Neuronal stem cell (in vitro differentiated cells): ENCODE results near the gene KIF15.

Experiments
- DNase-seq: peaks from one replicate; pipeline ENCODE4 v3.0.0-alpha.2; 2013; ENCODE audit warnings: low spot score
- H2AFZ ChIP-seq: one replicate; pipeline ENCODE4 v1.6.1; 2013; ENCODE audit warnings: mild to moderate bottlenecking, low read length, inconsistent platforms
- H2AK5ac ChIP-seq: 2 replicates; pipeline ENCODE4 v1.6.1; 2013; ENCODE audit warnings: low read depth, mild to moderate bottlenecking, inconsistent platforms, low read length, moderate library complexity, mixed read lengths
- H2BK120ac ChIP-seq: 2 replicates; pipeline ENCODE4 v1.6.1; 2013; ENCODE audit warnings: low read depth, mild to moderate bottlenecking, inconsistent platforms, low read length, moderate library complexity, mixed read lengths
- H2BK12ac ChIP-seq: one replicate; pipeline ENCODE4 v1.6.1; 2013; ENCODE audit warnings: low read length, inconsistent platforms
- H2BK15ac ChIP-seq: 2 replicates; pipeline ENCODE4 v1.6.1; 2013; ENCODE audit warnings: mild to moderate bottlenecking, low read length, inconsistent platforms, mixed read lengths
- H2BK5ac ChIP-seq: one replicate; pipeline ENCODE4 v1.6.1; 2013; ENCODE audit warnings: inconsistent platforms, mild to moderate bottlenecking, low read length, moderate library complexity
- H3K14ac ChIP-seq: one replicate; pipeline ENCODE4 v1.6.1; 2013; ENCODE audit warnings: low read length, inconsistent platforms
- H3K18ac ChIP-seq: 2 replicates; pipeline ENCODE4 v1.6.1; 2013; ENCODE audit warnings: low read length, inconsistent platforms
- H3K23ac ChIP-seq: 2 replicates; pipeline ENCODE4 v1.6.1; 2013; ENCODE audit warnings: low read depth, mild to moderate bottlenecking, mixed read lengths, low read length, inconsistent platforms; ENCODE audit not compliant: poor library complexity
- H3K27ac ChIP-seq: replicated peaks from 3 replicates; pipeline ENCODE4 v1.5.1; 2013; ENCODE audit warnings: low read length, inconsistent platforms
- H3K27me3 ChIP-seq, 3 experiments: 2 replicates each; pipeline ENCODE4 v1.6.1; 2013; ENCODE audit warnings: low read length in 3 of 3, mild to moderate bottlenecking in 2 of 3, inconsistent platforms in 1 of 3, low read depth in 1 of 3, mixed read lengths in 1 of 3, moderate library complexity in 1 of 3; ENCODE audit not compliant: control insufficient read depth in 3 of 3, insufficient read depth in 3 of 3
- H3K36me3 ChIP-seq, 2 donors: replicated peaks in 1 of 2; 2 replicates each; pipeline ENCODE4 v1.6.1; 2013; ENCODE audit warnings: low read length in 2 of 2; ENCODE audit not compliant: control insufficient read depth in 2 of 2, insufficient read depth in 2 of 2
- H3K4ac ChIP-seq: 2 replicates; pipeline ENCODE4 v1.6.1; 2013; ENCODE audit warnings: inconsistent platforms, mild to moderate bottlenecking, low read length, moderate library complexity
- H3K4me1 ChIP-seq, 2 donors: 1 replicate in 1 of 2; 2 replicates in 1 of 2; pipeline ENCODE4 v1.6.1; 2013; ENCODE audit warnings: low read length in 2 of 2, low read depth in 1 of 2; ENCODE audit not compliant: control insufficient read depth in 2 of 2, insufficient read depth in 1 of 2
- H3K4me2 ChIP-seq: one replicate; pipeline ENCODE4 v1.6.1; 2013; ENCODE audit warnings: mild to moderate bottlenecking, low read length, inconsistent platforms; ENCODE audit not compliant: insufficient read depth, poor library complexity, severe bottlenecking
- H3K4me3 ChIP-seq, 2 donors: 2 replicates each; pipeline ENCODE4 v1.5.1; 2013; ENCODE audit warnings: low read length in 2 of 2, mild to moderate bottlenecking in 2 of 2, inconsistent platforms in 1 of 2, moderate library complexity in 1 of 2
- H3K79me1 ChIP-seq: one replicate; pipeline ENCODE4 v1.6.1; 2013; ENCODE audit warnings: low read depth, mild to moderate bottlenecking, inconsistent platforms, low read length, moderate library complexity
- H3K9ac ChIP-seq: one replicate; pipeline ENCODE4 v1.6.1; 2013; ENCODE audit warnings: mild to moderate bottlenecking, low read depth, low read length, inconsistent platforms; ENCODE audit not compliant: poor library complexity
- H3K9me3 ChIP-seq, 2 donors: replicated peaks in 1 of 2; 2 replicates each; pipeline versions ENCODE3 to v1.6.1; 2013; ENCODE audit warnings: low read length in 2 of 2, mild to moderate bottlenecking in 2 of 2, inconsistent platforms in 1 of 2, low read depth in 1 of 2, mixed read lengths in 1 of 2, moderate library complexity in 1 of 2; ENCODE audit not compliant: control insufficient read depth in 2 of 2, insufficient read depth in 1 of 2
- H4K8ac ChIP-seq: one replicate; pipeline ENCODE4 v1.6.1; 2013; ENCODE audit warnings: low read depth, mild to moderate bottlenecking, inconsistent platforms, low read length, moderate library complexity
- H4K91ac ChIP-seq: one replicate; pipeline ENCODE4 v1.6.1; 2013; ENCODE audit warnings: low read length, low read depth, mild to moderate bottlenecking, inconsistent platforms; ENCODE audit not compliant: poor library complexity
- WGBS, 2 donors: extraction: QIAGEN DNeasy Blood & Tissue Kit; methylation state at CpG; one replicate each; pipeline ENCODE4 v1.1.7; 2013; ENCODE audit warnings: missing lambda C conversion rate in 2 of 2, mixed read lengths in 1 of 2; ENCODE audit not compliant: insufficient read length in 2 of 2, insufficient replicate concordance in 1 of 2; ENCODE audit errors: extremely low coverage in 2 of 2; 5-methylcytosine and 5-hydroxymethylcytosine counted together

The KIF15 gene

GRCh38 chr3:44885618-44886017 lies 124.0 kb downstream of the KIF15 start:
- H3K14ac ChIP-seq: no peak overlapping the region
- H2AFZ ChIP-seq: no peak overlapping the region
- no peaks in the 10 kb centered on the region for H3K36me3 ChIP-seq
- H3K9ac ChIP-seq: no peak overlapping the region
- H2BK5ac ChIP-seq: no peak overlapping the region
- H3K27me3 ChIP-seq: peaks cover 0 to 5% (median 0%) of the 10 kb centered on the region in 3 experiments
- no peak overlapping the region for H2BK15ac ChIP-seq
- H3K4ac ChIP-seq: no peak overlapping the region
- no peak overlapping the region for H3K18ac ChIP-seq
- no peak overlapping the region for H4K91ac ChIP-seq
- H2AK5ac ChIP-seq: no peak overlapping the region
- H3K4me1 ChIP-seq: no peaks in the 10 kb centered on the region
- peak overlapping the region; percentile 10 for H3K23ac ChIP-seq
- no peak overlapping the region for H2BK120ac ChIP-seq
- WGBS, 2 donors: no CpG with 5 or more reads among the region's 4 CpGs
- H3K27ac ChIP-seq: no peak overlapping the region
- DNase-seq: no peak
- H3K4me3 ChIP-seq: no peak overlapping the region
- H3K79me1 ChIP-seq: no peaks in the 10 kb centered on the region
- H4K8ac ChIP-seq: no peak overlapping the region
- H3K9me3 ChIP-seq: no peaks in the 10 kb centered on the region
- no peak overlapping the region for H2BK12ac ChIP-seq
- no peak overlapping the region for H3K4me2 ChIP-seq

- Histone ChIP-seq H3K36me3 (no peaks in the 10 kb centered on the region), H3K18ac (no peak overlapping the region), H2BK12ac (no peak overlapping the region), H4K91ac (no peak overlapping the region), H2AFZ (no peak overlapping the region), H2BK120ac (no peak overlapping the region), H3K27ac (no peak overlapping the region), H2AK5ac (no peak overlapping the region), H2BK5ac (no peak overlapping the region), H3K9ac (no peak overlapping the region), H3K9me3 (no peaks in the 10 kb centered on the region), H3K79me1 (no peaks in the 10 kb centered on the region), H3K4me3 (no peak overlapping the region), H2BK15ac (no peak overlapping the region), H3K4ac (no peak overlapping the region), H3K23ac (no peak overlapping the region), H4K8ac (no peak overlapping the region), H3K14ac (peak overlapping the region; percentile 15), H3K4me1 (no peaks in the 10 kb centered on the region), H3K27me3 (peaks cover 0 to 5% (median 0%) of the 10 kb centered on the region in 3 experiments), H3K4me2 (no peak overlapping the region)
- no peak for DNase-seq
- WGBS, 2 donors: no CpG with 5 or more reads among the region's 3 CpGs
Observed at GRCh38 chr3:44886561-44886960, 125.0 kb downstream of the KIF15 start.

GRCh38 chr3:44887101-44887500 lies 125.5 kb downstream of the KIF15 start:
- Histone ChIP-seq H3K14ac (peak overlapping the region; percentile 15), H2BK12ac (no peak overlapping the region), H3K27ac (no peak overlapping the region), H2AK5ac (no peak overlapping the region), H3K4ac (no peak overlapping the region), H3K18ac (no peak overlapping the region), H2BK15ac (no peak overlapping the region), H3K79me1 (no peaks in the 10 kb centered on the region), H2AFZ (no peak overlapping the region), H3K9ac (no peak overlapping the region), H3K23ac (no peak overlapping the region), H3K27me3 (peaks cover 0 to 5% (median 0%) of the 10 kb centered on the region in 3 experiments), H2BK5ac (no peak overlapping the region), H3K4me2 (no peak overlapping the region), H3K9me3 (no peaks in the 10 kb centered on the region), H3K36me3 (no peaks in the 10 kb centered on the region), H4K8ac (no peak overlapping the region), H2BK120ac (no peak overlapping the region), H3K4me1 (no peaks in the 10 kb centered on the region), H4K91ac (no peak overlapping the region), H3K4me3 (peak overlapping the region in 1 of 2 donors; percentile 52)
- WGBS, 2 donors: no CpG with 5 or more reads among the region's 7 CpGs
- no peak for DNase-seq

- no peaks in the 10 kb centered on the region for H3K9me3 ChIP-seq
- no peak overlapping the region for H3K27ac ChIP-seq
- no peak overlapping the region for H2BK5ac ChIP-seq
- H3K9ac ChIP-seq: no peak overlapping the region
- H3K27me3 ChIP-seq: peaks cover 0 to 5% (median 0%) of the 10 kb centered on the region in 3 experiments
- no peak overlapping the region for H2AK5ac ChIP-seq
- H3K79me1 ChIP-seq: no peaks in the 10 kb centered on the region
- H3K14ac ChIP-seq: no peak overlapping the region
- WGBS, 2 donors: no CpG with 5 or more reads among the region's 3 CpGs
- H3K36me3 ChIP-seq: no peaks in the 10 kb centered on the region
- no peak overlapping the region for H3K4ac ChIP-seq
- no peak overlapping the region for H4K91ac ChIP-seq
- H3K4me3 ChIP-seq: no peak overlapping the region
- no peak overlapping the region for H3K18ac ChIP-seq
- peaks cover 0 to 5% of the 10 kb centered on the region in 2 donors for H3K4me1 ChIP-seq
- DNase-seq: no peak
- no peak overlapping the region for H2BK15ac ChIP-seq
- H2BK120ac ChIP-seq: no peak overlapping the region
- no peak overlapping the region for H3K4me2 ChIP-seq
- H3K23ac ChIP-seq: no peak overlapping the region
- H2AFZ ChIP-seq: no peak overlapping the region
- H2BK12ac ChIP-seq: no peak overlapping the region
- no peak overlapping the region for H4K8ac ChIP-seq
Observed at GRCh38 chr3:44890258-44890657, 128.7 kb downstream of the KIF15 start.
